K562 (cell line): ENCODE measurements around the gene CNFN. TPM values are rescaled to one million over a fixed set of nuclear protein-coding genes. Genes with fewer than 3 reads are reported as not detected.

ENCODE experiments used
- ATAC-seq: fragments of 200-7000 bp; cut with Tn5 transposase; 3 replicates; pipeline ENCODE4 v1.9.1; 2020; ENCODE audit warnings: moderate library complexity
- BruUV-seq: library from RNA; stranded (reverse); fragments of 400-500 nt; replicated peaks from 2 replicates; lab custom pipeline; 2021; lab: Mats Ljungman, UMichigan
- CTCF ChIA-PET: fragments of 300-600 bp; formaldehyde crosslinking; extraction: SDS; loops from one replicate; lab custom pipeline; 2021; ENCODE audit warnings: low intra/inter-chr PET ratio; lab: Yijun Ruan, JAX
- POLR2A ChIA-PET: fragments of 300-600, 350-650 bp; sonication (Branson Sonifier 250); formaldehyde crosslinking; extraction: SDS; loops from one replicate; lab custom pipeline; 2021; ENCODE audit warnings: antibody characterized with exemption, inconsistent platforms; lab: Yijun Ruan, JAX
- DNase-seq, 4 experiments: peaks; one replicate each; pipeline versions ENCODE4 v3.0.0 to v3.0.0-alpha.2; 2011 to 2018; ENCODE audit warnings: low spot score in 3 of 4, mixed read lengths in 3 of 4; ENCODE audit errors: extremely low read depth in 1 of 4
- FAIRE-seq: peaks from 2 replicates; lab custom pipeline; 2011; peaks lifted over from hg19 to GRCh38; lab: Jason Lieb, UNC
- H2AFZ ChIP-seq: 2 replicates; pipeline ENCODE4 v1.6.0; 2011; ENCODE audit warnings: low read depth, low read length, control low read depth, inconsistent platforms
- H3K27ac ChIP-seq: fragments of 200-600 bp; 3 replicates; pipeline ENCODE4 v1.8.0; 2011; ENCODE audit warnings: low read depth, mild to moderate bottlenecking, control low read depth, inconsistent platforms, low read length, moderate library complexity, mixed read lengths; ENCODE audit errors: extremely low read depth
- H3K27me3 ChIP-seq, 2 experiments: fragments of 300-600 bp in 1 of 2; 2 replicates in 1 of 2; 3 replicates in 1 of 2; pipeline versions ENCODE4 v1.6.0 to v1.8.0; 2011; ENCODE audit warnings: inconsistent platforms in 2 of 2, low read length in 2 of 2, mild to moderate bottlenecking in 1 of 2, mixed read lengths in 1 of 2, moderate library complexity in 1 of 2; ENCODE audit not compliant: control insufficient read depth in 2 of 2, insufficient read depth in 2 of 2
- H3K36me3 ChIP-seq: fragments of 300-600 bp; 3 replicates; pipeline ENCODE4 v1.8.0; 2011; ENCODE audit warnings: mild to moderate bottlenecking, low read length, inconsistent platforms; ENCODE audit not compliant: control insufficient read depth, insufficient read depth
- H3K4me1 ChIP-seq, 2 experiments: fragments of 200-600 bp in 1 of 2; replicated peaks in 1 of 2; 2 replicates in 1 of 2; 3 replicates in 1 of 2; pipeline versions ENCODE4 v1.5.1 to v1.8.0; 2011; ENCODE audit warnings: inconsistent platforms in 2 of 2, low read length in 2 of 2, mild to moderate bottlenecking in 1 of 2, mixed read lengths in 1 of 2, moderate library complexity in 1 of 2; ENCODE audit not compliant: control insufficient read depth in 2 of 2, insufficient read depth in 2 of 2
- H3K4me2 ChIP-seq: 2 replicates; pipeline ENCODE4 v1.6.1; 2011; ENCODE audit warnings: low read length, control low read depth, inconsistent platforms, mixed read lengths; ENCODE audit not compliant: insufficient read depth
- H3K4me3 ChIP-seq: fragments of 200-600 bp; sonication (generic), shearing (Covaris generic); 2 replicates; pipeline ENCODE4 v1.5.1; 2016; ENCODE audit warnings: control low read depth, inconsistent platforms
- H3K79me2 ChIP-seq: fragments of 200-600 bp; 3 replicates; pipeline ENCODE4 v1.8.0; 2011; ENCODE audit warnings: low read length, inconsistent platforms; ENCODE audit not compliant: control insufficient read depth, insufficient read depth
- H3K9ac ChIP-seq, 2 experiments: 2 replicates each; pipeline versions ENCODE4 v1.6.0 to v1.6.1; 2011; ENCODE audit warnings: low read depth in 2 of 2, low read length in 2 of 2, control low read depth in 1 of 2, inconsistent platforms in 1 of 2, mild to moderate bottlenecking in 1 of 2, mixed read lengths in 1 of 2; ENCODE audit not compliant: insufficient read depth in 1 of 2
- H3K9me1 ChIP-seq: one replicate; pipeline ENCODE4 v1.6.0; 2011; ENCODE audit warnings: inconsistent platforms, mild to moderate bottlenecking, low read length, moderate library complexity; ENCODE audit not compliant: control insufficient read depth, insufficient read depth
- H3K9me3 ChIP-seq: replicated peaks from 2 replicates; pipeline ENCODE4 v1.5.1; 2011; ENCODE audit warnings: low read depth, low read length, inconsistent platforms; ENCODE audit not compliant: control insufficient read depth, insufficient read depth
- H4K20me1 ChIP-seq: replicated peaks from 2 replicates; pipeline ENCODE4 v1.6.1; 2011; ENCODE audit warnings: low read length, inconsistent platforms, mixed read lengths; ENCODE audit not compliant: control insufficient read depth, insufficient read depth
- ASH1L ChIP-seq: fragments of 450-650 bp; IDR thresholded peaks from 2 replicates; pipeline ENCODE4 v1.6.1; 2018; ENCODE audit warnings: borderline replicate concordance, mild to moderate bottlenecking, low read depth; ENCODE audit not compliant: partially characterized antibody
- ETV1 ChIP-seq: fragments of 450-650 bp; conservative IDR thresholded peaks from 2 replicates; pipeline ENCODE4 v1.6.1; 2016; ENCODE audit warnings: missing genetic modification characterization, control low read depth, low read depth, missing compliant biosample characterization
- HINFP ChIP-seq: fragments of 450-650 bp; conservative IDR thresholded peaks from 2 replicates; pipeline ENCODE4 v1.6.1; 2016; ENCODE audit warnings: missing genetic modification characterization, low read depth, mild to moderate bottlenecking, control low read depth, missing compliant biosample characterization
- MEF2D ChIP-seq: conservative IDR thresholded peaks from 2 replicates; pipeline ENCODE4 v1.6.1; 2016; ENCODE audit warnings: low read depth, missing genetic modification characterization, missing compliant biosample characterization
- POLR2G ChIP-seq: fragments of 200-400 bp; formaldehyde crosslinking; IDR thresholded peaks from 2 replicates; pipeline ENCODE4 v1.6.1; 2017; ENCODE audit warnings: low read depth, mild to moderate bottlenecking, antibody characterized with exemption, low read length, moderate library complexity
- SRSF9 ChIP-seq: fragments of 200-400 bp; formaldehyde crosslinking; IDR thresholded peaks from 2 replicates; pipeline ENCODE4 v1.6.1; 2017; ENCODE audit warnings: low read depth, low read length, borderline replicate concordance
- ZNF124 ChIP-seq: sonication (generic); formaldehyde crosslinking; IDR thresholded peaks from 2 replicates; pipeline ENCODE4 v1.8.1; 2022; ENCODE audit warnings: missing genetic modification reagents
- ZNF696 ChIP-seq: fragments of 250-450 bp; sonication (Bioruptor Pico); conservative IDR thresholded peaks from 2 replicates; pipeline ENCODE4 v1.4.0; 2020; ENCODE audit warnings: mild to moderate bottlenecking, moderate library complexity
- WGBS: fragments of 100-300 bp; shearing (Covaris generic); methylation state at CpG from one replicate; pipeline ENCODE4 v1.1.6; 2016; ENCODE audit warnings: low coverage, mixed read lengths; ENCODE audit not compliant: insufficient coverage; ENCODE audit errors: missing lambda C conversion rate; 5-methylcytosine and 5-hydroxymethylcytosine counted together
- in situ Hi-C: fragments of 300-500 bp; cut with MboI; formaldehyde crosslinking; loops from 4 replicates; pipeline ENCODE4 v1.15.0; 2018; ENCODE audit warnings: inconsistent platforms, mixed read lengths
- intact Hi-C: fragments of 100-400 bp; cut with micrococcal nuclease; formaldehyde crosslinking; loops from 2 replicates; pipeline ENCODE4 v1.14.2; 2022
- polyA plus RNA-seq, 8 experiments: library from polyadenylated mRNA; depleted of rRNA in 4 of 8; stranded (reverse) in 5 of 8; unstranded in 3 of 8; fragments of >200 nt; fragmentation: Nextera tagmentation in 2 of 8; fragmentation: Illumina TruSeq in 1 of 8; extraction: Ambion mirVana in 2 of 8; extraction: Trizol in 1 of 8; gene quantifications; 2 replicates each; pipeline versions ENCODE4 v1.2.1 to v1.2.3, GENCODE V29; 2011 to 2014; ENCODE audit warnings: inconsistent platforms in 1 of 8, missing spikeins in 1 of 8
- total RNA-seq, 7 experiments: library from RNA; depleted of rRNA in 6 of 7; stranded (reverse); fragments of >200 nt in 6 of 7; fragmentation: Illumina TruSeq in 2 of 7; extraction: Trizol in 2 of 7; gene quantifications; 2 replicates each; pipeline versions ENCODE4 v1.2.1 to v1.2.3, GENCODE V29; 2011 to 2021; ENCODE audit warnings: low replicate concordance in 1 of 7
- TF ChIP-seq, protein P1 (sequence below): fragments of 250-450 bp; sonication (Bioruptor Pico); IDR thresholded peaks from 2 replicates; pipeline ENCODE4 v1.5.0; 2021; ENCODE audit warnings: mild to moderate bottlenecking, moderate library complexity
- TF ChIP-seq, protein P2 (sequence below): fragments of 450-650 bp; IDR thresholded peaks from 2 replicates; pipeline ENCODE4 v1.6.1; 2016; ENCODE audit warnings: antibody characterized with exemption

The CNFN gene
- total and polyA plus RNA-seq, 9 of the 15 experiments (the other 6 are each of a cell fraction or from before 2014, with no cell fraction given), result 0.18 to 0.52 (median 0.27) TPM; not detected in 5

GRCh38 chr19:42380155-42380554 lies 9.9 kb downstream of the CNFN start:
- intact Hi-C loops, result no loop called here
- Histone ChIP-seq H3K4me2 (no peak overlapping the region), H3K9me3 (no peaks in the 10 kb centered on the region), H3K36me3 (no peaks in the 10 kb centered on the region), H3K27ac (no peak overlapping the region), H3K4me1 (peaks cover 0 to 9% of the 10 kb centered on the region in 2 experiments; a peak in 1 of 5 replicates), H4K20me1 (no peaks in the 10 kb centered on the region), H2AFZ (no peak overlapping the region), H3K9me1 (no peaks in the 10 kb centered on the region), H3K79me2 (no peaks in the 10 kb centered on the region), H3K27me3 (peaks cover 18 to 50% of the 10 kb centered on the region in 2 experiments; a peak in 4 of 5 replicates), H3K4me3 (no peak overlapping the region), H3K9ac (no peak overlapping the region)
- ChIA-PET CTCF (no interaction called here), POLR2A (interaction anchor here (0.6 to 1.1 kb wide), 3 partner anchors 86 to 1959 kb away, joined by 3 to 4 read pairs (median 3); no protein-coding TSS in a partner anchor)
- ATAC-seq, result no peak
- FAIRE-seq, result no peak
- WGBS, result 12% methylated on average over 6 of the region's 6 CpGs
- no TSS peak for BruUV-seq
- no peak for DNase-seq
- in situ Hi-C loops, result no loop called here
- TF ChIP-seq HINFP (no peak), SRSF9 (no peak), ZNF124 (CRISPR knock-in tag) (no peak), MEF2D (tag) (no peak), ZNF696 (no peak), ASH1L (no peak), POLR2G (no peak), ETV1 (tag) (no peak)
- TF ChIP-seq, protein P1, sequence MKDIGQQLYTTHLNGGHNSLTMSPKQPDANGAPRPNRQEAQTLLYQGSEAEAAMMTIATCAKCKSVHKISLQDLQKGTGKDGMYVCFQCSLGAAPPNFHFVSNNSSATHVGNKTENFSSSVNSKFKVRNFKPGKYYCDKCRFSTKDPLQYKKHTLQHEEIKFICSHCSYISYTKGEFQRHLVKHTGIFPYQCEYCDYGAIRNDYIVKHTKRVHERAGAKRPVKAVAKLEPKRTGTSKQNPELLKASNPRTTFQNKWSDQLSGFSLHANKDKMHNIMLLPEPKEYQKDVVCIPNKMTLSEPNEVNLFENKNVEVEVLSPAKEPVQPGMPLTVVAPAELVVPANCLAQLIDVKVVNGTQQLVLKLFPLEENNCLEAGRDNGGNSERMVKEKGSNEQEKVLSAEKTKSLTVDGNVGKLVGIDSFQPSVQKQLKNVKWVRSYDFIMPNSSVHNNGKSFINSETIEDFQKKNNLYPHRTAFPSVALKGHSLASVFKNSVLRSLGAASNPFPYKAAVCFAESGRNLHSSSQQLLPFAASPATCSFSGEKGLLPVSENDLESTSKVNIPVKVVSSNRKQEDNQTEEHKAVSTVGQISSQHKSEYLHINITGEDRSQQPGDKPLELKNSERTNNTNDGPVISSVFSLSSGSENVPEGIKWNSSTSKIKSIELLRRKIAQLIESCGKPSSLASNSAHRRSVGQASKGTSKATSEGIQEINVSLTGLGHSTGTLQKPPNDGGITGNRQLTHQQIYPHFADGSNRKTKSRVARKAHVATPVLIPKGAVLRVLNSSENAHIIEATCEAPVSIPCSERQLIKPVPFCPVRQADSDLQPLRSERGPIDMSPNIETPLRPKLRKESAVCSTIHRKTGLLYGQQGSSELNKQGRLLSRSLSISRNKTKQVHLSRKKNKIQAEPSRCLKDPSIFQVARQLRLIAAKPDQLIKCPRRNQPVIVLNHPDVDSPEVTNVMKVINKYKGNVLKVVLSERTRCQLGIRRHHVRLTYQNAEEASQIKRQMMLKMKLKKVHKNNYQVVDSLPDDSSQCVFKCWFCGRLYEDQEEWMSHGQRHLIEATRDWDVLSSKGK (CRISPR knock-in tag), result no peak
- TF ChIP-seq, protein P2, sequence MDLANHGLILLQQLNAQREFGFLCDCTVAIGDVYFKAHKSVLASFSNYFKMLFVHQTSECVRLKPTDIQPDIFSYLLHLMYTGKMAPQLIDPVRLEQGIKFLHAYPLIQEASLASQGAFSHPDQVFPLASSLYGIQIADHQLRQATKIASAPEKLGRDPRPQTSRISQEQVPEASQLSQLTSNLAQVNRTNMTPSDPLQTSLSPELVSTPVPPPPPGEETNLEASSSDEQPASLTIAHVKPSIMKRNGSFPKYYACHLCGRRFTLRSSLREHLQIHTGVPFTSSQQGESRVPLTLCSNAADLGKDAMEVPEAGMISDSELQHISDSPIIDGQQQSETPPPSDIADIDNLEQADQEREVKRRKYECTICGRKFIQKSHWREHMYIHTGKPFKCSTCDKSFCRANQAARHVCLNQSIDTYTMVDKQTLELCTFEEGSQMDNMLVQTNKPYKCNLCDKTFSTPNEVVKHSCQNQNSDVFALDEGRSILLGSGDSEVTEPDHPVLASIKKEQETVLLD, result no peak
